SU-DHL-6 (cell line): ENCODE results near the gene TESPA1.

Source experiments
- H2AFZ ChIP-seq: fragments of 200-600 bp; sonication (generic); 2 replicates; pipeline ENCODE4 v1.6.1; 2014; ENCODE audit warnings: low read depth, mild to moderate bottlenecking, moderate library complexity, mixed read lengths, antibody characterized with exemption, low read length; ENCODE audit not compliant: severe bottlenecking
- H3F3A ChIP-seq: fragments of 200-600 bp; shearing (Covaris generic); 2 replicates; pipeline ENCODE4 v1.6.0; 2016; ENCODE audit warnings: antibody characterized with exemption, mild to moderate bottlenecking; ENCODE audit not compliant: insufficient read depth
- H3K27ac ChIP-seq: fragments of 200-600 bp; sonication (generic); 2 replicates; pipeline ENCODE4 v1.5.1; 2016; ENCODE audit warnings: low read depth, mild to moderate bottlenecking, low read length, moderate library complexity, mixed read lengths
- H3K27me3 ChIP-seq: fragments of 200-600 bp; sonication (generic), shearing (Covaris generic); 2 replicates; pipeline ENCODE4 v1.6.0; 2014; ENCODE audit warnings: mild to moderate bottlenecking, low read length
- H3K36me3 ChIP-seq: fragments of 200-600 bp; sonication (generic); 2 replicates; pipeline ENCODE4 v1.6.1; 2014; ENCODE audit warnings: mild to moderate bottlenecking, low read length, mixed read lengths
- H3K4me2 ChIP-seq: fragments of 300-600, 200-600 bp; shearing (Covaris generic), sonication (generic); 2 replicates; pipeline ENCODE4 v1.6.0; 2014; ENCODE audit warnings: low read length, low read depth, mild to moderate bottlenecking; ENCODE audit not compliant: poor library complexity, severe bottlenecking
- H3K4me3 ChIP-seq: fragments of 200-600 bp; sonication (generic); 2 replicates; pipeline ENCODE4 v1.5.1; 2014; ENCODE audit warnings: antibody characterized with exemption, low read length, mild to moderate bottlenecking, mixed read lengths; ENCODE audit not compliant: insufficient read depth, poor library complexity, severe bottlenecking
- H3K79me2 ChIP-seq: fragments of 200-600 bp; sonication (generic); 2 replicates; pipeline ENCODE4 v1.6.1; 2014; ENCODE audit warnings: mild to moderate bottlenecking, low read length, moderate library complexity; ENCODE audit not compliant: insufficient read depth
- H3K9ac ChIP-seq: fragments of 200-600 bp; sonication (generic); 2 replicates; pipeline ENCODE4 v1.7.0; 2014; ENCODE audit warnings: mild to moderate bottlenecking, low read length
- H3K9me2 ChIP-seq: fragments of 200-600 bp; sonication (generic); replicated peaks from 2 replicates; pipeline ENCODE4 v1.6.1; 2014; ENCODE audit warnings: low read length; ENCODE audit not compliant: insufficient read depth
- H3K9me3 ChIP-seq: fragments of 200-600 bp; sonication (generic); 2 replicates; pipeline ENCODE4 v1.6.1; 2014; ENCODE audit warnings: low read length, mixed read lengths; ENCODE audit not compliant: insufficient read depth
- H4K20me1 ChIP-seq: fragments of 200-600 bp; sonication (generic); 2 replicates; pipeline ENCODE4 v1.6.1; 2014; ENCODE audit warnings: low read depth, mild to moderate bottlenecking, antibody characterized with exemption, low read length, moderate library complexity, mixed read lengths
- EZH2phosphoT487 ChIP-seq: fragments of 200-600 bp; sonication (generic), shearing (Covaris generic); conservative IDR thresholded peaks from 2 replicates; pipeline ENCODE4 v1.6.1; 2018; ENCODE audit warnings: mild to moderate bottlenecking, antibody characterized with exemption, low read length, moderate library complexity, mixed read lengths
- TF ChIP-seq, protein P1 (sequence below): fragments of 200-600 bp; sonication (generic); IDR thresholded peaks from one replicate; pipeline ENCODE4 v1.5.1; 2017; ENCODE audit warnings: antibody characterized with exemption, mild to moderate bottlenecking, low read length, moderate library complexity; ENCODE audit not compliant: insufficient read depth, poor library complexity, severe bottlenecking

Gene TESPA1

DNA sequence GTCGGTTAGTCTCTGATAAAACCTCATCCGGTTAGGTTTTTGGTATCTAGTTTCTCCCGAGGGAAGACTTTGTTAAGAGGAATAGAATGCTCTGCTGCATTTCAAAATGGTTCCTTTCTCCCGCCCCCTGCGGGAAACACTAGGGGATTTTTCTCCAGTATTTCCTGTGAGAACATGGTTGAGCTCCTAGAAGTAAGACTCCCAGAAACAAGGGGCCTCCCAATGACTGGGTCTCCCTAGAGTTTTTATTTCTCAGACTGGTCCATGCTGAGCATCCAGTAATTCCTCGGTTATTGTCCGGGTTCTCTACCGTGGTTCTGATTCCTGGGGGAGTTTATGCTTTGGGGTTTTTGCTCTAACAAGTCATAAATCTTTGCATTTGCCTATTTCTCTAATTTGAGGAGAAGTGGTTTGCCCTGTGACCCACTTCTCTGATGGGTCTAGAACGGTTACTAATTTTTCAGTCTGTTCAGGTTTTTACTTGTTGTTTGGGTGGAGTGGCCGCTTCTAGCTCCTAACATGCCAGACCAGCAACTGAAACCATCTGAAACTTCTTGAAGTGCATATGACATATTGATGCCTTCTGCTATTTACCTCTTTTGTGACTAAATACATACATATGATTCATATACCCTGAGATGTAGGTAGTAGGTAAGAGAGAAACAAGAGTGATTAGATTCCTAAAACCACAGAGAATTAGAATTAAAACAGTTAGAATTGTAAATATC is 25.1 kb downstream of the TESPA1 start:
- H3K9me3 ChIP-seq, result no peaks in the 10 kb centered on the region
- H4K20me1 ChIP-seq, result no peaks in the 10 kb centered on the region
- H3K79me2 ChIP-seq, result no peaks in the 10 kb centered on the region
- no peaks in the 10 kb centered on the region for H3K27me3 ChIP-seq
- H3K36me3 ChIP-seq, result no peaks in the 10 kb centered on the region
- no peak overlapping the region for H3K9ac ChIP-seq
- no peak overlapping the region for H3K4me2 ChIP-seq
- H3K27ac ChIP-seq, result no peak overlapping the region
- H3K4me3 ChIP-seq, result no peak overlapping the region
- H3F3A ChIP-seq, result no peaks in the 10 kb centered on the region
- no peak for TF ChIP-seq EZH2phosphoT487
- TF ChIP-seq, protein P1, sequence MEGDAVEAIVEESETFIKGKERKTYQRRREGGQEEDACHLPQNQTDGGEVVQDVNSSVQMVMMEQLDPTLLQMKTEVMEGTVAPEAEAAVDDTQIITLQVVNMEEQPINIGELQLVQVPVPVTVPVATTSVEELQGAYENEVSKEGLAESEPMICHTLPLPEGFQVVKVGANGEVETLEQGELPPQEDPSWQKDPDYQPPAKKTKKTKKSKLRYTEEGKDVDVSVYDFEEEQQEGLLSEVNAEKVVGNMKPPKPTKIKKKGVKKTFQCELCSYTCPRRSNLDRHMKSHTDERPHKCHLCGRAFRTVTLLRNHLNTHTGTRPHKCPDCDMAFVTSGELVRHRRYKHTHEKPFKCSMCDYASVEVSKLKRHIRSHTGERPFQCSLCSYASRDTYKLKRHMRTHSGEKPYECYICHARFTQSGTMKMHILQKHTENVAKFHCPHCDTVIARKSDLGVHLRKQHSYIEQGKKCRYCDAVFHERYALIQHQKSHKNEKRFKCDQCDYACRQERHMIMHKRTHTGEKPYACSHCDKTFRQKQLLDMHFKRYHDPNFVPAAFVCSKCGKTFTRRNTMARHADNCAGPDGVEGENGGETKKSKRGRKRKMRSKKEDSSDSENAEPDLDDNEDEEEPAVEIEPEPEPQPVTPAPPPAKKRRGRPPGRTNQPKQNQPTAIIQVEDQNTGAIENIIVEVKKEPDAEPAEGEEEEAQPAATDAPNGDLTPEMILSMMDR, result no peak
- no peak overlapping the region for H2AFZ ChIP-seq
- no peaks in the 10 kb centered on the region for H3K9me2 ChIP-seq

DNA sequence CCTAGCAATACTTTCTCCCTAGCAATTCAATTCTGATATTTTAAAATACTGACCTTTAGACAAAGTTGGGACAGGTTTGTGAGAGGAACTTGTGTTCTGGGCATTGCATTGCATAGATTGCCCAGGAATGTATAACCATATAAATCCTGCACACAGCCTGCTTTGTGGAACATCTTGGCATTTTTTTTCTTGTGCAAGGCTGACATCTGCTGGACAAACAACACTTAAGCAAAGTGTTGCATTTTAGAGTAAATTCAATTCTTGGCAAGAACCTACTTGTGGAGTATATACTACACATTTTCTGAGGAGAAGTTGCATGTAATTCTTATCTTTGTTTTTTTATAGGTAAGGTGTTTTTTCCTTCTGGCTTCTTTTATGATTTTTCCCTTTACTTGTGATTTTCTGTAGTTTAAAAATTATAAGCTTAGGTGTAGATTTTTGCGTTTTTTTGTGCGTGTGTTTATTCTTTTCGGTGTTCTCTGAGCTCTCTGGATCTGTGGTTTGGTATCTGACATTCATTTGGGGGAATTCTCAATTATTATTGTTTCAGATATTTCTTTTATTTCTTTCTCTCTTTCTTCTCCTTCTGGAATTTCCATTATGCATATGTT is 26.4 kb downstream of the TESPA1 start:
- Histone ChIP-seq H3K79me2 (no peaks in the 10 kb centered on the region), H3K9ac (no peak overlapping the region), H3K27me3 (no peaks in the 10 kb centered on the region), H3K9me3 (no peaks in the 10 kb centered on the region), H3K4me3 (no peak overlapping the region), H2AFZ (no peak overlapping the region), H3K4me2 (no peak overlapping the region), H3K9me2 (no peaks in the 10 kb centered on the region), H4K20me1 (no peaks in the 10 kb centered on the region), H3F3A (no peaks in the 10 kb centered on the region), H3K27ac (no peak overlapping the region), H3K36me3 (no peaks in the 10 kb centered on the region)
- TF ChIP-seq EZH2phosphoT487, result no peak
- TF ChIP-seq, protein P1, result peak; percentile 57

DNA sequence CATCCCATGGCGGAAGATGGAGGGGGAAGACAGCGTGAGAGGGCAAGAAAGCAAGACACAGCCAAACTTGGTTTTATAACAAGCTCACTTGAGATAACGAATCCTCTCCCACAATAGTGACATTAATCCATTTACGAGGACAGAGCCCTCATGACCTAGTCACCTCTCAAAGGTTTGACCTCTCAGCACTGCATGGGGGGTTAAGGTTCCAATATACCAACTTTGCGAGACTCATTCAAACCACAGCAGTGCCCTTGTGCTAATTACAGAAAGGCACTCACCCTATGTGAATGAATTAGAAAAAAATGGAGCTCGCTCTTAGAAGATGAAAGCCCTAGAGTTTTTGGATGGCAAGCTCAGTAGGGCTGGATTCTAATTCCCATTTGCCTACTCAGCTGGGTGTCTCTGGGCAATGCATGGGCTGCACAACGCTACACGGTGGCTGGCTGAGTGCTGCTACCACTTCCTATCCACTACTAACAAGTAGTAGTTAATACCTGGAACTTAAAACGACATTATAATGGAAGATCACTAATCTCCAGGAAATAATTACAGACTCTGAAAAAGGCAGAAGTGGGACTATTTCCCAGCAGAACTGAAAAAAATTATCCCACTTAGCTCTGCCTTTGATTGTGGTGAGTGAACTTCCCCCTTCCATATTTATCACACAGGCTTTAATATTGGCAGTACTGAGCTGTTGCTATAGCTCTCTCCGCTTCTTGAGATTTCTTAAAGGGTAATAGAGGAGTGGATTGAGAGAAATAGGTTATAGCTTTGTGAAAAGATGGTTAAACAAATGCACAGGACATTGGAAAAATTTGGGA is 27.5 kb downstream of the TESPA1 start:
- H2AFZ ChIP-seq, result no peak overlapping the region
- no peaks in the 10 kb centered on the region for H3K9me3 ChIP-seq
- TF ChIP-seq, protein P1, result no peak
- TF ChIP-seq EZH2phosphoT487, result no peak
- H3K36me3 ChIP-seq, result no peaks in the 10 kb centered on the region
- H3F3A ChIP-seq, result no peaks in the 10 kb centered on the region
- no peak overlapping the region for H3K4me2 ChIP-seq
- no peaks in the 10 kb centered on the region for H3K9me2 ChIP-seq
- no peak overlapping the region for H3K9ac ChIP-seq
- H4K20me1 ChIP-seq, result no peaks in the 10 kb centered on the region
- H3K4me3 ChIP-seq, result no peak overlapping the region
- H3K27me3 ChIP-seq, result no peaks in the 10 kb centered on the region
- H3K27ac ChIP-seq, result no peak overlapping the region
- H3K79me2 ChIP-seq, result no peaks in the 10 kb centered on the region
